ENCODE measurements around the gene SLC2A14. TPM values are rescaled to one million over a fixed set of nuclear protein-coding genes. Genes with fewer than 3 reads are reported as not detected.
A peak's percentile ranks its signal among the peaks of the same experiment; 100 is the strongest.
"Not testable (repeated sequence)": the region's sequence is repeated elsewhere in the genome, so short reads cannot be mapped to it uniquely, and the experiment has no call there.

The SLC2A14 gene
- total RNA-seq, 1 donor from 2014 or later, result 95.3 TPM

- ATAC-seq, result no peak
- DNase-seq (ENCODE audit: low spot score), result no peak
Measured at GRCh38 chr12:7877420-7877819, 4.7 kb upstream of the SLC2A14 start.

DNA sequence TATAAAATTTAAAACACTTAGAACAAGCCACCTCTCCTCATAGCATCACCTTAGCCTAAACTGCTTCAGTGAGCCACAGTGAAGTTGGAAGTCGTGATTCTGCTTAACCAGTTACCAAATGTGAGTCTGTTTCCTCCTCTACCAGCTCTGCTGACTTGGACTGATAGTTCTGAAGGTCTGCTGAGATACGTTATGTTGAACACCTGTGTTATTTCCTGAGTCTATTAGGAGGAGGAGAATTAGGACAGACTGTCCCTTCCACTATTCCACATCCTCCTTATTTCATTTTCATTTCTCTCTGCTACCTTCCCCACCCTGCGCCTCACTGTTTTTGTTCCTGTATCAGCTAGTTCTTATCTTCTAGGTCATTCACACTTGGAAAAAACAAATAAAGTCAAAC, 2.4 kb downstream of the SLC2A14 start:
- DNase-seq (ENCODE audit: low spot score), result no peak
- no peak for ATAC-seq

- ATAC-seq, result no peak
Measured at GRCh38 chr12:7869137-7869536, 3.6 kb downstream of the SLC2A14 start.

DNA sequence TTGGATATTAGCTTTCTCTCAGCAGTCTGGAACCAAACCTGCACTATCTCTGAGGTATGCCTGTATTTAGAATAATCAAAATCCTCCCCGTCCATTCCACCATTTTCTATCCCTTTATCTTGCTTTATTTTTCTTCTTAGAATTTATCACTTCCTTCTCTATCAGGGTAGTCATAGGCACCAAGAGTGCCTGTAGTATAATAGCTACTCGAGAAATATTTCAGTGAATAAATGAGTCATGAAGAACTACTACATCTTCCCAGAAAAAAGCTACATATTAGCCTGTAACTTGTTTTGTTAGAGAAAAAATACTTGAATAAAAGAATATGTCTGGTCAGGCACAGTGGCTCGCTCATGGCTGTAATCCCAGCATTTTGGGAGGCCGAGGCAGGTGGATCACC, 4.3 kb downstream of the SLC2A14 start:
- ATAC-seq (no peak), DNase-seq (ENCODE audit: low spot score) (no peak)

More at GRCh38 chr12:7869137-7869536, 3.6 kb downstream of the SLC2A14 start:
- DNase-seq (ENCODE audit: low spot score), result no peak

DNA sequence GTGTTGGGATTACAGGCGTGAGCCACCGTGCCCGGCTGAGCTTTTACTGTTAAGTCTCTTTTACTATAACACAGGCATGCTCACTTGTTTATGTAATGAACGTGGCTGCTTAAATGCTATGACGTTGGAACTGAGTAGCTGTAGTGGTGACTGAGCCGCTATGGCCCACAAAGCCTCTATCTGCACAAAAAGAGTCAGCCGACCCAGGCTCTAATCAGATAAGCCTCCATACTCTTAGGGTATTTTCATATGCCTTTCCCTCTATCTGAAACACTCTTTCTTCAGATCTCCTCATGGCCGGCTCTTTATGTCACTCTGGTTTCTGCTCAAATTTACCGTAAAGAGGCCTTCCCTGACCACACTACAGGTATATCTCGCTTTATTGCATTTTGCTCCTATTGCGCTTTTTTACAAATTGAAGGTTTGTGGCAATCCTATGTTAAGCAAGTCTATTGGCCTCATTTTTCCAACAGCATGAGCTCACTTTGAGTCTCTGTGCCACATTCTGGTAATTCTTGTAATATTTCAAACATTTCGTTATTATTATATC, 8.0 kb downstream of the SLC2A14 start:
- DNase-seq (ENCODE audit: low spot score), result no peak
- no peak for ATAC-seq

DNA sequence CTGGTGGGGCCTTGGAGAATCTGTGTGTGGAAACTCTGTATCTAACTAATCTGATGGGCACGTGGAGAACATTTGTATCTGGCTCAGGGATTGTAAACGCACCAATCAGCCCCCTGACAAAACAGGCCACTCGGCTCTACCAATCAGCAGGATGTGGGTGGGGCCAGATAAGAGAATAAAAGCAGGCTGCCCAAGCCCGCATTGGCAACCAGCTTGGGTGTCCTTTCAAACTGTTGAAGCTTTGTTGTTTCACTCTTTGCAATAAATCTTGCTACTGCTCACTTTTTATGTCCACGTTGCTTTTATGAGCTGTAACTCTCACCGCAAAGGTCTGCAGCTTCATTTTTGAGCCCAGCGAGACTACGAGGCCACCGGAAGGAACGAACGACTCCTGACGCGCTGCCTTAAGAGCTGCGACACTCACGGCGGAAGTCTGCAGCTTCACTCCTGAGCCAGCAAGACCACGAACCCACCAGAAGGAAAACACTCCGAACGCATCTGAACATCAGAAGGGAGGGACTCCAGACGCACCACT, 9.8 kb downstream of the SLC2A14 start:
- not testable (repeated sequence) for ATAC-seq; DNase-seq (ENCODE audit: low spot score)

GRCh38 chr12:7862301-7862700, 10.4 kb downstream of the SLC2A14 start:
- not testable (repeated sequence) for DNase-seq (ENCODE audit: low spot score); ATAC-seq

DNA sequence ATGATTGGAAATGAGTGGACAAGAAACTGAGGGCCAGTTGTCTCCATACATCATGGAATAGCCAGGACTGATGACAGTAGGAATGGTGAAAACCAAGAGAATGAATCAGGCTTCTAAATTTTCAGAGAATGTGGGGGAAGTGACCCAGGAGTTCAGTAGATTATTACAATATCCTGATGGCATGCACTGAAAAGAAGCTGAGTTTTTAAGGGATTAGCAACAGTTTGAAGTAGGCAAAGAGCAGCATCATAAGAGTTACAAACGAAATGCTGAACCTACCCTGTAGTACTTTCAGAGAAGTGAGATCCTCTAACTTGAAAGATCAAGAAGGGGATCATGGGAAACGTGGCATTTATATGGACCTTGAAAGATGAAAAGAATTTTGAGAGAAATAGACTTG, 13.2 kb downstream of the SLC2A14 start:
- ATAC-seq (no peak), DNase-seq (ENCODE audit: low spot score) (no peak)

DNA sequence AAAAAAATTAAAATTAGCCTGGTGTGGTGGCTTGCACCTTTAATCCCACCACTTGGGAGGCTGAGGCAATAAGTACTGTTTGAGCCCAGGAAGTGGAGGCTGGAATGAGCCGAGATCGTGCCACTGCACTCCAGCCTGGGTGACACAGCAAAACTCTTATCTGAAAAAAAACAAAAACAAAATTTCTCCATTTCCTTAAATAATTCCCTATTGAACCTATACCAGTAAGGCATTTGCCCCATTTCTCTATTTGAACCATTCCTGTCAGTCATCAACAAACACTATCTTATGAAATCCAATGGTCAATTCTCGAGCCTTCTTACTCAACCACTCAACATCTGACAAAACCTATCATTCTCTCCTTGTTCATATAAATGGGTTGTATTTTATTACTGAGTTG, 14.7 kb downstream of the SLC2A14 start:
- ATAC-seq (no peak), DNase-seq (ENCODE audit: low spot score) (no peak)

DNA sequence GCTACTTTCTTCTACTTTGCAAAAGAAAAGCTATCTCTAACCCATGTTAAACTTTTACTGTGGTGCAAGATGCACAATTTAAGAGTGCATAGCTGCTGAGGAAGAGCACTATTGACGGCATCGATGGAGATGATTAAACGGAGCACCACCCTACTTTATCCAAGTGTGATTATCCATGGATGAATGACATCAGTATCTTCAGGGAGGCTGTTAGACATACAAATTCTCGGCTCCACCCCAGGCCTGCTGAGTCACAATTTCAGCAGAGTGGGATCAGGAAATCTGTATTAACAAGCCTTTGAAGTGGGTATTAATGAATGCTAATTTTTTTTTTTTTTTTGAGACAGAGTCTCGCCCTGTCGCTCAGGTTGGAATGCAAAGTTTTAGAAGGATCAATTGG, 16.2 kb downstream of the SLC2A14 start:
- ATAC-seq (no peak), DNase-seq (ENCODE audit: low spot score) (no peak)

DNA sequence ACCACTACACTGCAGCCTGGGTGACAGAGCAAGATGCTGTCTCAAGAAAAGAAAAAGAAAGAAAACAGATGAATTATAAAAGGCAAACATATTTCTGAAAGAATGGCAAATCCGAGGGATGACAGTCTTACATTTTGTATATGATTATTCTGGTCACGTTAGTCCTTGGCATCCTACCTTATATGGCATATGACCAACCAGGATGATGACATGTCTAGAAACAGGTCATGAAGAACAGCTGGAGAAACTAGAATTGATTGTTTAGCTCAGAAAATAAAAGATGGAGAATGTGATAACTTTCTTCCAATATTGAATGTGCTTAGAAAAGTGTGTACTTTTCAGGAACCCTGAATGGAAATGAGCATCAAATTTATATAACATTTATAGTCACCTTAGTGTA, 19.2 kb downstream of the SLC2A14 start:
- ATAC-seq, result peak; percentile 12
- no peak for DNase-seq (ENCODE audit: low spot score)

- not testable (repeated sequence) for ATAC-seq; DNase-seq (ENCODE audit: low spot score)
Measured at GRCh38 chr12:7851622-7852081, 21.1 kb downstream of the SLC2A14 start.

- ATAC-seq; DNase-seq (ENCODE audit: low spot score): not testable (repeated sequence)
Measured at GRCh38 chr12:7850099-7850498, 22.6 kb downstream of the SLC2A14 start.

DNA sequence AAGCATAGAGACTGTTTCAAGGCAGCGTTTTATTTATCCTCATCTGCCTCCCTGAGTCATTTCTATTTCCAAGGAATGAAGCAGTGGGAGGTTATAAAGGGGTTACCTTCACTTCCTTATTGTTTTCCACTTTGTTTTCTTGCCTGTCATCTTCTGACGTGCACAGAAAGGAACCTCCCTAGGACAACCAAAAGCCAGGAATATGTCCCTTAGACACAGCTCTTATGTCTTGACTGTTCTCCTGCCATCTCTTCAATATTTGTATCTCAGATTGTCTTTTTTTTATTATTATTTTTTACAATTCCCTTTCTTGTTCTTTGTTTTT, 24.7 kb downstream of the SLC2A14 start:
- not testable (repeated sequence) for DNase-seq (ENCODE audit: low spot score); ATAC-seq

DNA sequence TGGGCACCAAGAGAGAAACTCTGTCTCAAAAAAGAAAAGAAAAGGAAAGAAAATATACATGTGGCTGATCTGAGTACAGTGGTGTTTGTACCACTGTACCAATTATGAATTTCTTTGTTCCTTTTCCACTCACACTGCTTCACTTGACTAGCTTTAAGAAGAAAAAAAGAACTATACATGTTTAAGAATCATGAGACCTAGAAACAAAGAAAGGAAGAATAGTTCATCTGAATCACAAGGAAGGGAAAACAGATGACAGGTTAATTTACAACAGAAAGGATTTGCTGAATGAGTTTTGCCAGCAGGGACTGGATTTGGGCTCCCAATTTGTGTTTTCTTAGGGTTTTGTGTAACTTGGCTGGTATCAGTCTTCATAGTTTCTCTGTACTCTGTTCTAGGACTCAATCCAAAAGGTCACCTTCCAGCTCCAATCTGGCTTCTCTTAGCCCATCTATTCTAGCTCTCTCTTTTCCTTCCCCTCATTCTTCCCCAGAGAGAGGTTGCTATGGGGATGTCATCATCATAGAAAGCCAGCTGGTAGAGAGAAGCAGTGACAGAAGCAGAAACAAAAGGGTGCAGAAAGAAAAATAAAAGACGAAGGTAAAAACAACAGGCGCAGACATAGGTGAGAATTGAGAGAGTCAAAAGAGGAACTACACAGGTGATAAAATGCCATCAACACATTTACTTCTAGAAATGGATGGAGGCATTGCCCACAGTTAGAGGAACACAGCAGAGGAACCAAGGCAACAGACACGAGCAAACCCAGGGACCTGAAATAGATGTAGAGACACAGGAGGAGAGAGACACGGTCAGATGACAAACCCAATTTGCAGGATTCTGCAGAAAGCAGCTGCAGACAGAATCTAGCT, 25.3 kb downstream of the SLC2A14 start:
- DNase-seq (ENCODE audit: low spot score), result not testable (repeated sequence)
- peak; percentile 92 for ATAC-seq

GRCh38 chr12:7844116-7844515, 28.6 kb downstream of the SLC2A14 start:
- no peak for ATAC-seq
- DNase-seq (ENCODE audit: low spot score), result no peak

GRCh38 chr12:7843583-7843982, 29.1 kb downstream of the SLC2A14 start:
- not testable (repeated sequence) for ATAC-seq; DNase-seq (ENCODE audit: low spot score)

DNA sequence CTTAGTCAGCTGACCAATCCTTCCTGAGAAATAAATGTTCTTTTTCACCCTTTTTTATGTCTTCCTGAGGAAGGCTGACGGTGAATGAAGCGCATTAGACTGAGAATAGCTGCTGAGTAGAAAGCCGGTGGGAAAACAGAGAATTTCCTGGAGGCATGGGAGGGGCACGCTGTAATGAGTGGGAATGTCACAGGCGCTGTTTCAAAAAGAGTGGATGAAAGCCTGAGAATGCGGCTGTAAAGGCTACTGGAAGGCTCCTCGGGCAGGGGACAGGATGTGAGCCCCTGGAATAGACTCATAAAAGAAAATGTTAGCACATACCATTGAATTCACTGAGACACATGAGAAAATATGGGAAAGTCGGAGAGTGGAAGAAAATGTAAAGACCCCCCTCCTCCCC, 29.6 kb downstream of the SLC2A14 start:
- ATAC-seq; DNase-seq (ENCODE audit: low spot score): not testable (repeated sequence)

DNA sequence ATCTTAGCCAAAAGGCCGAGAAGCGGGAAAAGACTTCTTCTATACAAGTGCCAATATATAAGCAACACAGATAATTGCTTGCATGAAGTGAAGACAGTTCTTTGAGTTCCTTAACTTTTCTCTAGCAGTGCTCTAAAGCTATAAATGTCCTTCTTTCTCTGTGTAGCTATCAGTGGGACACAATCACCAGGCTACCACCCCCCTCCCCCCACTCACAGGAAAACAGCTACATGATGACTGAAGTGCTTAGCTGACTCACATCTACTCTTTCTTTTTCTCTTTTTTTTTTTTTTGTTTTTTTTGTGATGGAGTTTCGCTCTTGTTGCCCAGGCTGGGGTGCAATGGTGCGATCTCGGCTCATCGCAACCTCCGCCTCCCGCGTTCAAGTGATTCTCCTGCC, 30.3 kb downstream of the SLC2A14 start:
- not testable (repeated sequence) for DNase-seq (ENCODE audit: low spot score); ATAC-seq

GRCh38 chr12:7839848-7840247, 32.9 kb downstream of the SLC2A14 start:
- DNase-seq (ENCODE audit: low spot score); ATAC-seq: not testable (repeated sequence)

DNA sequence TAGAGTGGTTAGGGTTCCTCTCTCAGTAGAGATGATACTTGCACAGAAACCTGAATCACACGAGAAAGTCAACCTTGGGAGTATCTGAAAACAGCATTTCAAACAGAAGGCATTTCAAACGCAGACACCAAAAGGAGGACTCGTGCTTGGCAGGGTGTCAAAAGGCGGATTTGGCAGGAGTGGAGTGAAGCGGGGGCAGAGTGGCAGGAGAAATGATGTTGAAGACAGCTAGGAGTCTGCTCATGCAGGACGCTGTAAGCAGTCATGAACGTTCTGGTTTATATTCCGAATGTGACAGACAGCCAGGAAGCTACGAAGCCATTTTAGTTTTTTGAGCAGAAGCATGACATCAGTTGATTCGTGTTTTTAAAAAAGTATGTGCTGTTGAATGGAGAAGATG, 33.5 kb downstream of the SLC2A14 start:
- not testable (repeated sequence) for DNase-seq (ENCODE audit: low spot score); ATAC-seq

DNA sequence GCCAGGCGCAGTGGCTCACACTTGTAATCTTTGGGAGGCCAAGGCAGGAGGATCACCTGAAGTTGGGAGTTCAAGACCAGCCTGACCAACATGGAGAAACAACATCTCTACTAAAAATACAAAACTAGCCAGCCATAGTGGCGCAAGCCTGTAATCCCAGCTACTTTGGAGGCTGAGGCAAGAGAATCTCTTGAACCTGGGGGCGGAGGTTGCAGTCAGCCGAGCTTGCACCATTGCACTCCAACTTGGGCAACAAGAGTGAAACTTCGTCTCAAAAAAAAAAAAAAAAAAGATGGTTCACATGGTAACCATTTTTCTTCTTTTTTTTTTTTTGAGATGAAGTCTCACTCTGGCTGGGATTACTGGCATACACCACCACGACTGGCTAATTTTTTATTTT, 35.3 kb downstream of the SLC2A14 start:
- no peak for DNase-seq (ENCODE audit: low spot score)

More for the DNA sequence above, 35.3 kb downstream of the SLC2A14 start:
- ATAC-seq, result no peak

All from left lobe of liver (tissue), 2 donors.